ENCODE data around the gene CYP27B1.

- TF ChIP-seq CTCF (IDR thresholded peaks at IDR 0.05): no peak
- no peak for TF ChIP-seq POLR2AphosphoS5 (IDR thresholded peaks at IDR 0.05)
- no peak for TF ChIP-seq POLR2A (IDR thresholded peaks at IDR 0.05)
These were observed 31.6 kb downstream of the CYP27B1 start for GRCh38 chr12:57735198-57735855.

Data from breast epithelium (tissue), 3 donors.